GM20431 (cell line): ENCODE data around the gene COQ8B.
"Not testable (repeated sequence)": the region's sequence is repeated elsewhere in the genome, so short reads cannot be mapped to it uniquely, and the experiment has no call there.

ENCODE experiments used
- in situ Hi-C: fragments of 300-500 bp; cut with MseI, MboI; formaldehyde crosslinking; loops from one replicate; pipeline ENCODE4 v1.15.0; 2020; ENCODE audit warnings: low sequenced_read_pairs; ENCODE audit not compliant: unreplicated experiment

Gene COQ8B

DNA sequence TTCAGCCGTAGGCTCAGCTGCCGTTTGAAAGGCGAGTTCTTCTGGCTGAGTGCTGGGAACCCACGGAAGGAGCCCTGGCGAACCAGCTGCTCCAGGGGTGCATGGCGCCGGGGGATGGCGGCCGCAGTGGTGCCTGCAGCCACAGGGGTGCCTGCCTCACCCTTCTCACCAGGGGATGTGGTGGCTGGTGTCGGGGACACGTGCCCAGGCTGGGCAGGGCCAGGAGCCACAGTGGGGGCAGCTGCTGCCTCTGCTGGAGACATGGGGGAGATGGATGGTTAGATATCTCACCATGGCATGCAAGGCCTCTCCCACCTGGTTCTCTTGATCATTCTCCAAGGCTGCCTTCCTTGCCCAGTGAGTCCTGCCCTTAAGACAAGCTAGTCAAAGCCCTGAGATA, 43.3 kb downstream of the COQ8B start:
- in situ Hi-C loops = no loop called here

DNA sequence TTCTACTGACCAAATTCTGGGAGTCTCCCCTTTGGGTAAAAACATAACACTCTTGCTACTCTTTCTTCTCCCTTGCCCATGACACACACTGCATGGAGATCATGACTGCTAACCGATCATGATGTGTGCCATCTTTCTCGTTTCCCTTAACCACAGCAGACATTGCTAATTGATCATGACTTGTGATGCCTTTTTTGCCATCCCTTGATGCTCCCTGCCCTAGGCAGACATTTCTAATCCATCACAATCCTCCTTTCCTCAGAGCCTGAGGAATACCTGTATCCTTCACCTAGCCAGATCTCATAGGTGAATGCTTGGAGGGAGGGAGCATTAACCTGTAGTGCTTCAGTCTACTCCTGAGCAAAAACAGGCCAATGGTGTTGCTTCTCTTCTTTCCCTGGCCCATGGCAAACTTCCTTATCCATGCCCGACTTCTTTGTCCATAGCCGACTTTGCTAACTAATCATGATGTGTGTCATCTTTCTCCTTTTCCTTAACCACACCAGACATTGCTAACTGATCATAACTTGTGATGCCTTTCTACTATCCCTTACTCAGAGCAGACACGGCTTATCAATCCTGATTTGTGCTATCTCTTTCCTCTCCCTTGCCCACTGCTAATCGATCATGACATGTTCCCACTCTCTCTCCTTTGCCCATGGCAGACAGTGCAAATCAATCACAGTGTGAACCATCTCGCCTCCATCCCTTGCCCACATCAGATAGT, 44.0 kb downstream of the COQ8B start:
- in situ Hi-C loops = no loop called here

DNA sequence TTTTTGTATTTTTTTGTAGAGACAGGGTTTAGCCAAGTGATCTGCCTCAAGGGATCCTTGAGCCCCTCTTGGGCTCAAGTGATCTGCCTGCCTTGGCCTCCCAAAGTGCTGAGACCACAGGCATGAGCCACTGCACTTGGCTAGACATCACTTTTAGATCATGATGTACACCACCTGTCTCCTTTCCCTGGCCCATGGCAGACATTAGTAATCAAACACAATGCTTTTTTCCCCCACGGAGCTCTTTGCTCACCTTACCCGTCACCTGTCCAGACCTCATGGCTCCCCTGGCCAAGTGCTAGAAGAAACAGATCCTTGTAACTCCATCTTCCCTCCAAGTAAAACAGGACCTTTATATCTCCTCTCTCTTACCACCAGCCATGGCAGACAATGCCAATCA, 44.6 kb downstream of the COQ8B start:
- in situ Hi-C loops = no loop called here

DNA sequence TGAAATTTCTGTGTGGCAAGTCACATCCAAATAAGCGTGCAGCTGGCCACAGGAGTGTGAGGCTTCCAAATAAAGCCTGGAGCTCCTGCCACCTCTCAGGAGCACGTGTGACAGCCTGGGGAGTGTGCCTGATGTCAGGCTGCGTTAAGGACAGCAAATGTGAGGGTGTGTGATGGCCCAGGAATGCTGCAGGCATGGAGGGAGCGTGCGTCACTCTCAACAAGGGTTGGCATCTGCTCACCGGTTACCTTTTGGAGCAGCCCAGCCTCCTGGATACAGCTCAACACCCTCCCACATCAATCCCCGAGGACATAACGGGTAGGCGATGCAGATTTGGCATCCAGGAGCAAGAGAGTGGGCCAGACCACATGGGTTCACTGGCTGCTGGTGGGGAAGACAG, 45.3 kb downstream of the COQ8B start:
- in situ Hi-C loops = no loop called here

DNA sequence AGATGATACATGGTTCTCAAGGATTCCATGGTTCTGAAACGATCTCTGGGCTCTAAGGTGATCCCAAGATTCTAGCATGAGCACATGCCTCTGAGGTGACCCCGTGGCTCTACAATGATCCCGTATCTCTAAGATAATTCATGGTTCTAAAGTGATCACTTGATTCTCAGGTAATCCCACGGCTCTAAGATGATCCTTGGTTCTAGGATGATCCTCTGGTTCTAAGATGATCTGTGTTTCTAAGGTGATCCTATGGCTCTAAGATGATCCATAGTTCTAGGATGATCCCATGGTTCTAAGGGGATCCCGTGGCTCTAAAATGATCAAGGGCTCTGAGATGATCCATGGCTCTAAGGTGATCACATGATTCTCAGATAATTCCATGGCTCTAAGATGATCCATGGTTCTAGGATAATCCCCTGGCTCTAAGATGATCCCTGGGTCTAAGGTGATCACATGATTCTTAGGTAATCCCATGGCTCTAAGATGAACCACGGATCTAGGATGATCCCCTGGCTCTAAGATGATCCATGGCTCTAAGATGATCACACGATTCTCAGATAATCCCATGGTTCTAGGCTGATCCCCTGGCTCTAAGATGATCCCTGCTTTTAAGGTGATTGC, 47.6 kb downstream of the COQ8B start:
- in situ Hi-C loops = no loop called here

DNA sequence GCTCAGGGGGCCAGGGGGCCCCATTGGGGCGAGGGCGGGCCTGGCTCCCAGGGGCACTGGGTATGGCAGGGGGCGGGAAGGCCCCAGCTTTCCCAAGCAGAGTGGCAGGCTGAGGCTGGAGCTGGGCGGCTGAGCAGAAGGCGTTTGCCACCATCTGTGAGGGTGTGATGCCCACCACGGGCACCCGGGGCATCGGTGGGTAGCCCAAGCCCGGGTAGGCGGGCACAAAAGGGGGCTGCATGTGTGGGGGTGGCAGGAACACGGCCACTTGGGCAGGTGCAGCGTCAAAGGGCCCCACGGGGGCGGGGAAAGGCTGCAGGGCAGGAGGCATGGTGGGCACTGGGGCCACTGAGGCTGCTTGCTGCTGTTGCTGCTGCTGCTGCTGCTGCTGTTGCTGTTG, 49.1 kb downstream of the COQ8B start:
- in situ Hi-C loops = no loop called here

DNA sequence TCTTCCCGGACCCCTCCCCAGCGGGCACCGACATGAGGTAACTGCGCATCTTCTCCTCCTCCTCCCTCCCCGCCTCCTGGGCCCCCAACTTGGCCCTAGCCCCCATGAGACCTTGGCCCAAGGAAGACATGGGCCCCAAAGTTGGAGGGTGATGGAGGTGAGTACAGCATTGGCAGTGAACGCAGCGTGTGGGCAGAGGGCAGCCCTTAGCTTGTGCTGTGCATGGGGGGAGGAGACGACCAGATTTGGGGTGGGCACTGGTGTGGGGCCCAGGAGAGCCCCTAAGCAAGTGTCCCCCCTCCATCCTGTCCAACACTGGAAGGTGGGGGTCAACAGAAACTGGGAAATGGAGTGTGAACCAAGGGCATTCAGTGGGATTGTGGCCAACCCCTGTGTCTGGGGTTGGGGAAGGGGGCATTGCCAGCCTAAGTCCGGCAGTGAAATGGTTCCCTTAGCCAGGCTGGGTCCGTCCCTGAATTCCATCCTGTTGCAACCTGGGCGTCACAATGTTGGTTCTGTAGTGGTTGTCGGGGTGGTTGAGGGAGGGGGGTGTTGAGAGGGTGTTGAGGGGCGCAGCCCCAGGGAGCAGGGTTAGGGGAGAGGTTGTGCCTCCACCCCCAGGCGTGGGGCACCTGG, 49.8 kb downstream of the COQ8B start:
- in situ Hi-C loops = no loop called here

DNA sequence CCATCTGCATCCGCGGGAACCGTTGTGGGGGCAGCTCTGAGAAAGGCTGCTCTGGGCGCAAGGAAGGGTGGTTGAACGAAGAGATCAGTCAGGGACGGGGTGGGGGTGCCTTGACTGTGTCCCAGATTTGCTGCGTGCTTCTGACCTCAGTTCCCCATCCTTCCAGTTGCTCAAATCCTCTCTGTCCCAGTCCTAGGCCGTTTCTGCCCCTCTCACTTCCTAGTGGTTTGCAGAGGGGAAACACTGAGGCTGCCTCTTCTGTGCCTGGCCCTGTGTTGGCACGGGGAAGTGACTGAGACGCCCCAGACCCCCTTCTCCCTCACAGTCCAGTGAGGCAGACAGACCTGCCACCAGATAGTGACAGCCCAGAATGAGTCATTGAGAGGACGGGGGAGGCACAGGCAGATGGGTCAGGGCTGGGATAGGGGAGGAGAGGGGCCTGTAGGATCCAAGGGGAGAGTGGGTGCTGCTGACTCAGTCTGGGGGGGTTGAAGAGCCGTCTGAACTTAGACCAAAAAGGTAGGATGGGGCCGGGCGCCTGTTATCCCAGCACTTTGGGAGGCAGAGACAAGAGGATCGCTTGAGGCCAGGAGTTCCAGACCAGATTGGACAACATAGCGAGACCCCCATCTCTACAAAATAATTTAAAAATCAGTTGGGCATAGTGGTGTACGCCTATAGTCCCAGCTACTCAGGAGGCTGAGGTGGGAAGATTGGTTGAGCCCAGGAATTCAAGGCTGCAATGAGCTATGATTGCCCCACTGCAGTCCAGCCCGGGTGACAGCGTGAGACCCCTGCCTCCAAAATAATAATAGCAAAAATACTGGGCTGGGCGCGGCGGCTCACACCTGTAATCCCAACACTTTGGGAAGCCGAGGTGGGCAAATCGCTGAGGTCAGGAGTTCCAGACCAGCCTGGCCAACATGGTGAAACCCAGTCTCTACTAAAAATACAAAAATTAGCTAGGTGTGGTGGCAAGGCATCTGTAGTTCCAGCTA, 52.7 kb downstream of the COQ8B start:
- in situ Hi-C loops = loop anchor here (5.0 kb wide), 1 partner anchor 153 kb away; no protein-coding TSS in a partner anchor

DNA sequence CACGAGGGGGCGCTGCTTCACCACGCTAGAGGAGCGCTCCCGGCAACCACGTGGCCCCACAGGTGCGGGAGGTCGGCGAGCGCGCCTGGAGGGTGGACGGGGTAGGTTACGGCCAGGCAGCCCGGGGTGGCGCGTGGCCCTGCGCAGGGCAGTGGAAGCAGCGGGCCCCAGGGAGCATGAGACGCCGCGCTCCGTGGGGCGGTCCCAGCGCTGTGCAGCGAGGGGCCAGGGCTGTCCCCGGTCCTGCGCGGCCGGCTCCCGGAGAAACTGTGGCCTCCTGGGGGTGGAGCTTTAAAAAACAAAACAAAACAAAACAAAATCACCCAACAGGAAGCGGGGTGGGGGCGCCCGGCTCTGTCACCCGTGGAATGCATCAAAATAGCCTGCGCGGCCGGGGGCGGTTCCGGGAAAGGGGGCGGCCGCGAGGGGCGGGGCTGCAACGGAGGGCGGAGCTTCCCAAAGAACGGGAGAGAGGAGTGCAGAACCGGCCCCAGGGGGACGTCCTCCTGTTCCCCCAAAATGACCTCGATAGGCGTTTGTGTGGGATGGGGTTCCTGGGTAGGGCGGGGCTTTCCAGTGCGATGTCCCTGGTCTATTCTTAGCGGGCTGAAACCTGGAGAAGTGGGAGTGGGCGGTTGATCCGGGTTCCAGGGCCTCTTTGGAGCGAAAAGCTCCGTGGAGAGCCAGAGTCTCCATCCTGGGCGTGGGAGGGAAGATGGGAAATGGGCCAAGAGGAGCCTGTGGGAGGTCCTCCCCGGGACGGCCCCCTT, 53.6 kb downstream of the COQ8B start:
- in situ Hi-C loops = loop anchor here (5.0 kb wide), 1 partner anchor 154 kb away; no protein-coding TSS in a partner anchor

DNA sequence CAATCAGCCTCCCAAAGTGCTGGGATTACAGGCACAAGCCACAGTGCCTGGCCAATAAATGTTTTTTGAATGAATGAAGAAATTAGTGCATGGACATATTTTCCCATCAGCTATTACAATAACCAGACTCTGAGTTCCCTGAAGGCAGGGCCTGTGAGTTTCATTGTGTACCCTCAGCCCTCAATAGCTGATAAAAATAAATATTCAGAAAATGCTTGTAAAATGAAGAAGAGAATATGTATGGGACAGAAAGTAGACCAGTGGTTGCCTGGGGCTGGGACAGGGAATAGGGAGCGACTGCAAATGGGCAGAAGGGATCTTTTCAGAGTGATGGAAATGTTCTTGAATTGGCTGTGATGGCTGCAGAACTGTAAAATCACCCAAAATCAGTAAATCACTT, 55.1 kb downstream of the COQ8B start:
- in situ Hi-C loops = loop anchor here (5.0 kb wide), 1 partner anchor 156 kb away; no protein-coding TSS in a partner anchor

DNA sequence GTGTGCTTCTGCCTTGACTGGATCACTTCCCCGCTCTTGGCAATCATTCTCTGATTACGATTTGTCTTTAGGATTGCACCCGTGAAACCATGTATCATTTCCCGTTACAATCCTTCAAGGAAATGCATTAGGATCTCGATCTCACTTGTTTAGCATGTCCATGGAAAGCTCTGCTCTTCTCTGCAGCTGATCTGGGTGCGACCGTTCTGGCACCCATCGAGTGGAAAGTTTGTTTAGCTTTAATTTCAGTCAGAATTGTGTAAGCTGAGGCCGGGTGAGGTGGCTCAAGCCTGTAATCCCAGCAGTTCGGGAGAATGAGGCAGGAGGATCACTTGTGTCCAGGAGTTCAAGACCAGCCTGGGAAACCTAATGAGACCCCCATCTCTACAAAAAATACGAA, 57.1 kb downstream of the COQ8B start:
- in situ Hi-C loops = no loop called here

DNA sequence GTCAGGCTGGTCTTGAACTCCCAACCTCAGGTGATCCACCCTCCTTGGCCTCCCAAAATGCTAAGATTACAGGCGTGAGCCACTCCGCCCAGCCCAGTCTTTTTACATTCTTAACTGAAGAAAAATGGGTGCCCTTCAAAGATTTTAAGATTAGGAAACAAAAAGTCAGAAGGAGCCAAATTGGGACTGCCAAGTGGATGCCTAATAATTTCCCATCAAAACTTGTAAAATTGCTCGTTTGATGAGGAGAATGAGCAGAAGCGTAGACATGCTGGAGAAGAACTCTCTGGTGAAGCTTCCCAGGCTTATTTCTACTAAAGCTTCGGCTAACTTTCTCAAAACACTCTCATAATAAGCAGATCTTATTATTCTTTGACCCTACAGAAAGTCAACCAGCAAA, 57.6 kb downstream of the COQ8B start:
- in situ Hi-C loops = no loop called here

DNA sequence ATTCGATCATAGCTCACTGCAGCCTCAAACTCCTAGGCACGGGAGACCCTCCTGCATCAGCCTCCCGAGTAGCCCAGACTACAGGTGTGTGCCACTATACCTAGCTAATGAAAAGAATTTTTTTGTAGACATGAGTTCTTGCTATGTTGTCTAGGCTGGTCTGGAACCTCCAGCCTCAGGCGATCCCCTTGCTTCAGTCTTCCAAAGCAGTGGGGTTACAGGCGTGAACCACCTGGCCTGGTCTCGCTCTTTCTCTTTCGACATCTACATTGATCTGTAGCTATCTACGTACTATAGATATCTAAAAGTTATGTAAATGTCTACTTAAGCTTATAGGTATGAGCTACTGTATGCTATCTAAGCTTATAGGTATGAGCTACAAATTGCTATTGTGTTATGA, 58.7 kb downstream of the COQ8B start:
- in situ Hi-C loops = no loop called here

DNA sequence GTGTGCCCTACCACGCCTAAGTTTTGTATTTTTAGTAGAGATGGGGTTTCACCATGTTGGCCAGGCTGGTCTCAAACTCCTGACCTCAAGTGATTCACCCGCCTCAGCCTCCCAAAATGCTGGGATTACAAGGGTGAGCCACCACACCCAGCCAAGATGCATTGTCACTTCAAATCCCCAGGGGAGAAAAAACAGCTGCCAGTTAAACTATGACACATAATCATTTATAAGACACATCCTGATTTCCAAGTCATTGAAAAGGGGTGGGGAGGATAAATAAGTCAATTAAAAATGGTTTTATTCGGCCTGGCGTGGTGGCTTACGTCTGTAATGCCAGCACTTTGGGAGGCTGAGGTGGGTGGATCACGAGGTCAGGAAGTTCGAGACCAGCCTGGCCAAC, 61.0 kb downstream of the COQ8B start:
- in situ Hi-C loops = not testable (repeated sequence)

DNA sequence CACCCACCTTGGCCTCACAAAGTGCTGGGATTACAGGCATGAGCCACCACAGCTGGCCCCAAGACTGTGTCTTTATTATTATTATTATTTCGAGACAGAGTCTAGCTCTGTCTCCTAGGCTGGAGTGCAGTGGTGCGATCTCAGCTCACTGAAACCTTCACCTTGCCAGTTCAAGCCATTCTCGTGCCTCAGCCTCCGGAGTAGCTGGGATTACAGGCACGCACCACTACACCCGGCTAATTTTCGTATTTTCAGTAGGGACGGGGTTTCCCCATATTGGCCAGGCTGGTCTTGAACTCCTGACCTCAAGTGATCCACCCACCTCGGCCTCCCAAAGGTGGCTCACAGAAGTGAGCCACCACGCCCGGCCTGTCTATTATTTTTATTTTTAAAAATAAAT, 64.4 kb downstream of the COQ8B start:
- in situ Hi-C loops = not testable (repeated sequence)

DNA sequence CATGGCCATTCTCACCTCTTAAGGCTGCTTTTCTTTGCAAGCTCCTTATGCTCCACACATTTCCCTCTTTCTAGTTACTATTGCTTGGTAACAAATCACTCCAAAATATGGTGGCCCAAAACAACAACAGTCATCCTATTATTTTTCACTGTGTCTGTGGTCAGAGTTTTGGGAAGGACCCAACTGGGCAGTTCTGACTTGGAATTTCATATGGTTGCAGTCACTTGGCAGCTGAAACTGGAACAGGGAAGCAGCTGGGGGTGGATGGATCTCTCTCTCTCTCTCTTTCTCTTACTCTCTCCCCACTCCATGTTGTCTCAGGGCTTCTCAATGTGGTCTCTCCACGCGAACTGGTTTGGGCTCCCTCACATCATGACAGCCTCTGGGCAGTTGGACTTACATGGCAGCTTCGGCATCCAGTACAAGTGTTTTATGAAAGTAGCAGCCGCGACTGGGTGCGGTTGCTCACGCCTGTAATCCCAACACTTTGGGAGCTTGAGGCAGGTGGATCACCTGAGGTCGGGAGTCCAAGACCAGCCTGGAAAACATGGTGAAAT, 65.9 kb downstream of the COQ8B start:
- in situ Hi-C loops = no loop called here

DNA sequence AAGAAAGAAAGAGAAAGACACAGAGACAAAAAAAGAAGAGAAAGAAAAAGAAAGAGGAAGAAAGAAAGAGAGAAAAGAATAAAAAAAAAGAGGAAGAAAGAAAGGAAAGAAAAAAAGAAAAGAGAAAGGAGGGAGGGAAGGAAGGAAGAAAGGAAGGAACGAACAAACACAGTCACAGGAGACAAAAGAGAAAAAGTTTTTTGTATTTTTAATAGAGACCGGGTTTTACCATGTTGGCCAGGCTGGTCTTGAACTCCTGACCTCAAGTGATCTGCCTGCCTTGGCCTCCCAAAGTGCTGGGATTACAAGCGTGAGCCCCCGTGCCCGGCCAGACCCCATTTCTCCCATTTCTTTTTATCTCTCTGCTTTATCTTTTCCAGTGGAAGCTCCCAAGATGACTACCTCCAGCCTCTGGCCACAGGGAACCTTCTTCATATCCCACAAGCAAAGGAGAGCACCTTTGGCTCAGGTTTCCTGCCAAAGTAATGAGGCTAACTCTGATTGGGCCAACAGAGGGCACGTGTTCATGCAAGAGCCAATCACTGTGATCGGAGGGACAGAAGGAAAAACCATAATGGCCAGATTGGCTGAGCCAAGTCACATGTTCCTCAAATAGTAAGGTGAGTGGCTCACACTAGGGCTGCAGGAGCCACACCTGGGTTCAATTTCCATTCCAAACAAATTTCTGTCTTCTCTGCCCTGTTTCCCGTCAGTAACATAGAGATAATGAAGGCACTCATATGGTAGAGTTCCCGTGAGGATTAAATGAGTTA, 66.6 kb downstream of the COQ8B start:
- in situ Hi-C loops = not testable (repeated sequence)

DNA sequence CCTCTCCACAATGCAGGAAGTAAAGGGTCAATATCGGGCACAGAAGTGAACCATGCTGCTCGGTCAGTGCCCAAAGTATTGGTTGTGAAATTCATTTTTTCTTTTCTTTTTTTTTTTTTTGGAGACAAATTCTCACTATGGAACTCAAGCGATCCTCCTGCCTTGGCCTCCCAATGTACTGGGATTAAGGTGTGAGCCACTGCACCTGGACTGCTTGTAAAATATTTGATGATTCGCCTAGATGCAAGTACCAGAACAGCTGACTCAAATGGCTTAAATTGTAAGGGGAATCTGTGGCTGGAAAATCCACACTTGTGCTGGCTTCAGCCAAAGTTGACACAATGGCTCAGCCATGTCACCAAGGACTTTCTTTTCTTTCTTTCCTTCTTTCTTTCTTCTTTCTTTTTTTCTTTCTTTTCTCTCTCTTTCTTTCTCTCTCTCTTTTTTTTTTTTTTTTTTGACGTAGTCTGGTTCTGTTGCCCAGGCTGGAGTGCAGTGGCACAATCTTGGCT, 69.9 kb downstream of the COQ8B start:
- in situ Hi-C loops = no loop called here
